Thymus (tissue), 11 donors: ENCODE results near the gene PPA1. TPM values are rescaled to one million over a fixed set of nuclear protein-coding genes. Genes with fewer than 3 reads are reported as not detected.

ENCODE experiments used
- DNase-seq, 9 donors: peaks; one replicate each; pipeline ENCODE4 v3.0.0-alpha.2; 2013; ENCODE audit warnings: low spot score in 9 of 9, low read depth in 6 of 9, missing footprints in 1 of 9
- H3K27ac ChIP-seq, 2 donors: one replicate each; pipeline ENCODE4 v1.5.1; 2013; ENCODE audit warnings: control low read depth in 1 of 2, low read depth in 1 of 2, low read length in 1 of 2, mild to moderate bottlenecking in 1 of 2, moderate library complexity in 1 of 2
- H3K27me3 ChIP-seq, 2 donors: one replicate each; pipeline ENCODE4 v1.5.1; 2013; ENCODE audit warnings: low read length in 1 of 2; ENCODE audit not compliant: control insufficient read depth in 2 of 2, insufficient read depth in 1 of 2
- H3K36me3 ChIP-seq, 2 donors: one replicate each; pipeline ENCODE4 v1.5.1; 2013; ENCODE audit warnings: low read length in 1 of 2, mild to moderate bottlenecking in 1 of 2, moderate library complexity in 1 of 2; ENCODE audit not compliant: control insufficient read depth in 2 of 2, insufficient read depth in 2 of 2
- H3K4me1 ChIP-seq, 2 donors: one replicate each; pipeline ENCODE4 v1.5.1; 2013; ENCODE audit warnings: low read length in 2 of 2; ENCODE audit not compliant: control insufficient read depth in 2 of 2, insufficient read depth in 2 of 2
- H3K4me3 ChIP-seq, 2 donors: one replicate each; pipeline ENCODE4 v1.5.1; 2013; ENCODE audit warnings: low read length in 2 of 2, control low read depth in 1 of 2, mild to moderate bottlenecking in 1 of 2
- H3K9me3 ChIP-seq, 2 donors: one replicate each; pipeline ENCODE4 v1.5.1; 2013; ENCODE audit warnings: low read length in 1 of 2, mild to moderate bottlenecking in 1 of 2; ENCODE audit not compliant: control insufficient read depth in 2 of 2, insufficient read depth in 1 of 2
- WGBS: extraction: QIAGEN DNeasy Blood & Tissue Kit; methylation state at CpG from one replicate; pipeline ENCODE4 v1.1.7; 2013; 5-methylcytosine and 5-hydroxymethylcytosine counted together
- polyA plus RNA-seq: library from polyadenylated mRNA; stranded (reverse); fragments of 200-250 nt; gene quantifications from one replicate; pipeline ENCODE4 v1.2.3, GENCODE V29; 2013
- total RNA-seq: library from RNA; stranded (reverse); fragments of 120-200 nt; gene quantifications from one replicate; pipeline ENCODE4 v1.2.4, GENCODE V29; 2013
- donor health status: healthy.

PPA1 gene
- total and polyA plus RNA-seq, 2 donors = 150 to 199 TPM

GRCh38 chr10:70201105-70201504 is 32.1 kb downstream of the PPA1 start:
- no peak for DNase-seq
- Histone ChIP-seq H3K27me3 (no peaks in the 10 kb centered on the region), H3K4me1 (peaks cover 6 to 10% of the 10 kb centered on the region in 2 donors), H3K9me3 (no peaks in the 10 kb centered on the region), H3K36me3 (peaks cover 11 to 34% of the 10 kb centered on the region in 2 donors), H3K4me3 (no peak overlapping the region), H3K27ac (no peak overlapping the region)
- 97% methylated on average over 1 of the region's 1 CpG for WGBS

- Histone ChIP-seq H3K4me3 (no peak overlapping the region), H3K4me1 (peaks cover 6 to 10% of the 10 kb centered on the region in 2 donors), H3K27ac (no peak overlapping the region), H3K27me3 (no peaks in the 10 kb centered on the region), H3K36me3 (peaks cover 4 to 22% of the 10 kb centered on the region in 2 donors), H3K9me3 (no peaks in the 10 kb centered on the region)
- 97% methylated on average over 5 of the region's 5 CpGs for WGBS
- DNase-seq = peak in 2 of 9 donors; percentile 7 to 13
These were observed 34.3 kb downstream of the PPA1 start for GRCh38 chr10:70198696-70199466.

- 21% methylated on average over 7 of the region's 7 CpGs for WGBS
- DNase-seq = peak in 2 of 9 donors; percentile 11 to 40
- no peaks in the 10 kb centered on the region for H3K9me3 ChIP-seq
- H3K36me3 ChIP-seq = peaks cover 0 to 14% of the 10 kb centered on the region in 2 donors
- H3K27ac ChIP-seq = no peak overlapping the region
- H3K4me3 ChIP-seq = no peak overlapping the region
- peaks cover 6 to 10% of the 10 kb centered on the region in 2 donors for H3K4me1 ChIP-seq
- no peaks in the 10 kb centered on the region for H3K27me3 ChIP-seq
These were observed 35.8 kb downstream of the PPA1 start for GRCh38 chr10:70197235-70197945.

- Histone ChIP-seq H3K27me3 (no peaks in the 10 kb centered on the region), H3K9me3 (no peaks in the 10 kb centered on the region), H3K36me3 (peaks cover 0 to under 1% of the 10 kb centered on the region in 2 donors), H3K4me1 (peaks cover 6 to 10% of the 10 kb centered on the region in 2 donors), H3K4me3 (no peak overlapping the region), H3K27ac (no peak overlapping the region)
- 97% methylated on average over 7 of the region's 7 CpGs for WGBS
- DNase-seq = no peak
These were observed 39.8 kb downstream of the PPA1 start for GRCh38 chr10:70193391-70193844.

GRCh38 chr10:70192326-70192968 is 40.8 kb downstream of the PPA1 start:
- peaks cover 3 to 8% of the 10 kb centered on the region in 2 donors for H3K4me1 ChIP-seq
- no peaks in the 10 kb centered on the region for H3K27me3 ChIP-seq
- H3K36me3 ChIP-seq = no peaks in the 10 kb centered on the region
- 99% methylated on average over 5 of the region's 5 CpGs for WGBS
- no peaks in the 10 kb centered on the region for H3K9me3 ChIP-seq
- H3K27ac ChIP-seq = no peak overlapping the region
- no peak for DNase-seq
- H3K4me3 ChIP-seq = no peak overlapping the region

GRCh38 chr10:70191972-70192305 is 41.3 kb downstream of the PPA1 start:
- Histone ChIP-seq H3K9me3 (no peaks in the 10 kb centered on the region), H3K27me3 (no peaks in the 10 kb centered on the region), H3K36me3 (no peaks in the 10 kb centered on the region), H3K4me3 (no peak overlapping the region), H3K27ac (no peak overlapping the region), H3K4me1 (peaks cover 0 to 3% of the 10 kb centered on the region in 2 donors)
- DNase-seq = no peak

- no peaks in the 10 kb centered on the region for H3K27me3 ChIP-seq
- H3K36me3 ChIP-seq = no peaks in the 10 kb centered on the region
- no peak overlapping the region for H3K4me3 ChIP-seq
- H3K27ac ChIP-seq = no peak overlapping the region
- no peaks in the 10 kb centered on the region for H3K4me1 ChIP-seq
- WGBS = 92% methylated on average over 4 of the region's 4 CpGs
- H3K9me3 ChIP-seq = no peaks in the 10 kb centered on the region
- no peak for DNase-seq
These were observed 41.9 kb downstream of the PPA1 start for GRCh38 chr10:70191161-70191971.

GRCh38 chr10:70190581-70190980 is 42.6 kb downstream of the PPA1 start:
- Histone ChIP-seq H3K36me3 (no peaks in the 10 kb centered on the region), H3K4me1 (no peaks in the 10 kb centered on the region), H3K27ac (no peak overlapping the region), H3K9me3 (no peaks in the 10 kb centered on the region), H3K27me3 (no peaks in the 10 kb centered on the region), H3K4me3 (no peak overlapping the region)
- 95% methylated on average over 5 of the region's 5 CpGs for WGBS
- DNase-seq = no peak
